H1 (cell line): ENCODE measurements around the gene PPP2R3B. TPM values are rescaled to one million over a fixed set of nuclear protein-coding genes. Genes with fewer than 3 reads are reported as not detected.

Experiments used
- ASH2L ChIP-seq: fragments of 200-600, 300-600 bp; sonication (generic); IDR thresholded peaks from one replicate; pipeline ENCODE4 v1.7.1; 2017; ENCODE audit warnings: low read length
- ATF3 ChIP-seq: IDR thresholded peaks from 2 replicates; pipeline ENCODE4 v1.6.1; 2011; ENCODE audit warnings: low read depth, mild to moderate bottlenecking, low read length; ENCODE audit not compliant: insufficient read depth
- CHD2 ChIP-seq: IDR thresholded peaks from 2 replicates; pipeline ENCODE4 v1.6.1; 2012; ENCODE audit warnings: low read length, improper control_type of control experiment
- CREB1 ChIP-seq: IDR thresholded peaks from 2 replicates; pipeline ENCODE4 v1.6.1; 2012; ENCODE audit warnings: inconsistent platforms
- CTCF ChIP-seq, 3 experiments: IDR thresholded peaks; 1 replicate in 2 of 3; 2 replicates in 1 of 3; pipeline versions ENCODE4 v1.5.1 to v1.6.1; 2011; ENCODE audit warnings: low read length in 3 of 3, mild to moderate bottlenecking in 3 of 3, inconsistent platforms in 2 of 3, low read depth in 1 of 3, moderate library complexity in 1 of 3; ENCODE audit not compliant: insufficient read depth in 1 of 3; ENCODE audit errors: control extremely low read depth in 1 of 3
- EGR1 ChIP-seq: IDR thresholded peaks from 2 replicates; pipeline ENCODE4 v1.6.1; 2011; ENCODE audit warnings: low read depth, low read length, borderline replicate concordance
- EP300 ChIP-seq, 2 experiments: IDR thresholded peaks; 1 replicate in 1 of 2; 2 replicates in 1 of 2; pipeline ENCODE4 v1.6.1; 2011 to 2012; ENCODE audit warnings: low read depth in 2 of 2, low read length in 2 of 2, mild to moderate bottlenecking in 2 of 2, borderline replicate concordance in 1 of 2, inconsistent platforms in 1 of 2, moderate library complexity in 1 of 2
- JUND ChIP-seq: IDR thresholded peaks from 2 replicates; pipeline ENCODE4 v1.6.1; 2011; ENCODE audit warnings: mild to moderate bottlenecking, improper control_type of control experiment, low read length
- KDM1A ChIP-seq: fragments of 200-600, 300-600 bp; sonication (generic); IDR thresholded peaks from 2 replicates; pipeline ENCODE4 v1.7.1; 2016; ENCODE audit warnings: mild to moderate bottlenecking, low read length, borderline replicate concordance
- KDM4A ChIP-seq: IDR thresholded peaks from one replicate; pipeline ENCODE4 v1.7.1; 2012; ENCODE audit warnings: low read depth, mild to moderate bottlenecking, moderate library complexity, low read length, inconsistent platforms; ENCODE audit not compliant: severe bottlenecking
- NRF1 ChIP-seq: IDR thresholded peaks from 2 replicates; pipeline ENCODE4 v1.6.1; 2011; ENCODE audit warnings: mild to moderate bottlenecking, low read depth, low read length, improper control_type of control experiment
- POLR2A ChIP-seq, 2 experiments: IDR thresholded peaks; 1 replicate in 1 of 2; 2 replicates in 1 of 2; pipeline ENCODE4 v1.6.1; 2011; ENCODE audit warnings: low read depth in 2 of 2, low read length in 2 of 2, mild to moderate bottlenecking in 2 of 2; ENCODE audit errors: control extremely low read depth in 1 of 2
- POLR2AphosphoS5 ChIP-seq: IDR thresholded peaks from 2 replicates; pipeline ENCODE4 v1.6.1; 2011; ENCODE audit warnings: low read depth, low read length
- POU5F1 ChIP-seq: IDR thresholded peaks from 2 replicates; pipeline ENCODE4 v1.6.1; 2011; ENCODE audit warnings: low read depth, mild to moderate bottlenecking, low read length, moderate library complexity
- SIN3A ChIP-seq, 2 experiments: IDR thresholded peaks in 1 of 2; conservative IDR thresholded peaks in 1 of 2; 2 replicates each; pipeline ENCODE4 v1.6.1; 2011 to 2012; ENCODE audit warnings: low read length in 2 of 2, improper control_type of control experiment in 1 of 2, low read depth in 1 of 2, mild to moderate bottlenecking in 1 of 2
- SP1 ChIP-seq: IDR thresholded peaks from 2 replicates; pipeline ENCODE4 v1.6.1; 2011; ENCODE audit warnings: low read depth, low read length
- SP2 ChIP-seq: IDR thresholded peaks from 2 replicates; pipeline ENCODE4 v1.6.1; 2012; ENCODE audit warnings: mild to moderate bottlenecking, low read length, inconsistent platforms
- TAF1 ChIP-seq: IDR thresholded peaks from 2 replicates; pipeline ENCODE4 v1.6.1; 2011; ENCODE audit warnings: mild to moderate bottlenecking, low read depth, low read length
- TBP ChIP-seq: IDR thresholded peaks from 2 replicates; pipeline ENCODE4 v1.6.1; 2011; ENCODE audit warnings: low read depth, low read length, improper control_type of control experiment
- USF2 ChIP-seq: IDR thresholded peaks from 2 replicates; pipeline ENCODE4 v1.6.1; 2011; ENCODE audit warnings: low read length, improper control_type of control experiment
- polyA plus RNA-seq, 7 experiments: library from polyadenylated mRNA; depleted of rRNA in 3 of 7; stranded (reverse) in 5 of 7; unstranded in 2 of 7; fragments of >200 nt in 5 of 7; fragments of 200-250 nt in 2 of 7; gene quantifications; 1 replicate in 5 of 7; 2 replicates in 1 of 7; 4 replicates in 1 of 7; pipeline versions ENCODE4 v1.2.1 to v1.2.3, GENCODE V29; 2011 to 2013; ENCODE audit warnings: missing spikeins in 2 of 7, mixed read lengths in 2 of 7
- total RNA-seq: library from RNA; stranded (reverse); fragmentation: NEBNext Ultra II Directional; extraction: Animal tissue kit (Norgen Biotek cat#: 25700); gene quantifications from 2 replicates; pipeline ENCODE4 v1.2.1, GENCODE V29; 2021

Gene PPP2R3B
- total and polyA plus RNA-seq, 2 of the 8 experiments (the other 6 are each of a cell fraction or from before 2014, with no cell fraction given), result 47.6 to 86.7 TPM

- TF ChIP-seq CTCF (IDR thresholded peaks at IDR 0.05; ENCODE audit: control extremely low read depth in 1 of 3, insufficient read depth in 1 of 3, low read depth in 1 of 3, low read length in 3 of 3) (peak in 1 of 3 experiments; percentile 35; a peak in 1 of 4 replicates), CHD2 (peak; percentile 92), SIN3A (conservative IDR thresholded peaks at IDR 0.05 in 1 of 2, IDR thresholded peaks at IDR 0.05 in 1 of 2; ENCODE audit: low read depth in 1 of 2, low read length in 2 of 2) (peak in 1 of 2 experiments; percentile 68; a peak in 1 of 4 replicates), CREB1 (peak; percentile 59; the same call in 1 of the 2 replicates), NRF1 (0 out of 2 replicates have a peak, but pooled peaks have one; percentile 19), ASH2L (peak; percentile 19), JUND (no peak), ATF3 (peak; percentile 99), EGR1 (peak; percentile 96), SP1 (peak; percentile 94), POLR2AphosphoS5 (peak; percentile 80; the same call in 1 of the 2 replicates), SP2 (peak; percentile 56; the same call in 1 of the 2 replicates), TBP (0 out of 2 replicates have a peak, but pooled peaks have one; percentile 37), POLR2A (IDR thresholded peaks at IDR 0.05; ENCODE audit: control extremely low read depth in 1 of 2, low read depth in 2 of 2, low read length in 2 of 2) (peak in 1 of 2 experiments; percentile 42; a peak in 1 of 3 replicates), EP300 (IDR thresholded peaks at IDR 0.05; ENCODE audit: borderline replicate concordance in 1 of 2, low read depth in 2 of 2, low read length in 2 of 2) (0 out of 3 replicates have a peak, but pooled peaks of 1 of the 2 experiments have one; percentile 21), KDM4A (peak; percentile 38), USF2 (peak; percentile 100), POU5F1 (no peak), TAF1 (peak; percentile 69), KDM1A (no peak)
Observed at GRCh38 chrX:318739-319578, 67.7 kb downstream of the PPP2R3B start, which contains the start of gene GTPBP6 (continued).
